WTC11 (cell line): ENCODE results near the gene PRPF40A. TPM values are rescaled to one million over a fixed set of nuclear protein-coding genes. Genes with fewer than 3 reads are reported as not detected.

Source experiments
- ATAC-seq: fragments of 200-7000 bp; cut with Tn5 transposase; 2 replicates; pipeline ENCODE4 v1.10.0; 2021; ENCODE audit warnings: mild to moderate bottlenecking, moderate library complexity
- CTCF ChIA-PET: fragments of 300-600 bp; sonication (Branson Sonifier 250); formaldehyde crosslinking; loops from one replicate; lab custom pipeline; 2021; ENCODE audit warnings: antibody characterized with exemption; lab: Charles Lee
- POLR2A ChIA-PET: fragments of 350-600 bp; sonication (Branson Sonifier 250); formaldehyde crosslinking; loops from one replicate; lab custom pipeline; 2021; ENCODE audit warnings: antibody characterized with exemption; lab: Charles Lee
- DNase-seq: peaks from one replicate; pipeline ENCODE4 v3.0.0; 2021; ENCODE audit warnings: low spot score
- H3K27ac Mint-ChIP-seq: 2 replicates; pipeline ENCODE4 v1.8.0; 2021; ENCODE audit warnings: mixed read lengths
- H3K27me3 Mint-ChIP-seq: 2 replicates; pipeline ENCODE4 v1.8.0; 2021; ENCODE audit warnings: low read depth, mild to moderate bottlenecking, moderate library complexity, mixed read lengths
- H3K36me3 Mint-ChIP-seq: 2 replicates; pipeline ENCODE4 v1.8.0; 2021; ENCODE audit warnings: mixed read lengths
- H3K4me1 Mint-ChIP-seq: 2 replicates; pipeline ENCODE4 v1.8.0; 2022; ENCODE audit warnings: mixed read lengths
- H3K4me3 Mint-ChIP-seq: 2 replicates; pipeline ENCODE4 v1.8.0; 2021; ENCODE audit warnings: mild to moderate bottlenecking, moderate library complexity, mixed read lengths
- H3K9me3 Mint-ChIP-seq: 2 replicates; pipeline ENCODE4 v1.8.0; 2021; ENCODE audit warnings: mixed read lengths
- FOXJ3 ChIP-seq: sonication (generic); formaldehyde crosslinking; IDR thresholded peaks from 2 replicates; pipeline ENCODE4 v1.9.0; 2021; ENCODE audit warnings: missing genetic modification reagents, mild to moderate bottlenecking, borderline replicate concordance
- FOXK1 ChIP-seq: sonication (generic); formaldehyde crosslinking; IDR thresholded peaks from 2 replicates; pipeline ENCODE4 v1.8.0; 2022; ENCODE audit warnings: mild to moderate bottlenecking, moderate library complexity, missing genetic modification reagents
- GRHL2 ChIP-seq: fragments of 250-450 bp; sonication (Bioruptor Pico); IDR thresholded peaks from 2 replicates; pipeline ENCODE4 v1.8.0; 2022; ENCODE audit warnings: mild to moderate bottlenecking, moderate library complexity; ENCODE audit not compliant: insufficient replicate concordance, severe bottlenecking
- NR1H2 ChIP-seq: sonication (generic); formaldehyde crosslinking; IDR thresholded peaks from 2 replicates; pipeline ENCODE4 v1.9.0; 2021; ENCODE audit warnings: mild to moderate bottlenecking, moderate library complexity, missing genetic modification reagents
- TEAD4 ChIP-seq: sonication (generic); formaldehyde crosslinking; IDR thresholded peaks from 2 replicates; pipeline ENCODE4 v1.8.0; 2022; ENCODE audit warnings: mild to moderate bottlenecking, missing genetic modification reagents
- ZBTB21 ChIP-seq: sonication (generic); formaldehyde crosslinking; IDR thresholded peaks from 2 replicates; pipeline ENCODE4 v1.8.1; 2023; ENCODE audit warnings: mild to moderate bottlenecking, missing genetic modification reagents, borderline replicate concordance
- ZNF416 ChIP-seq: fragments of 250-450 bp; sonication (Bioruptor Pico); IDR thresholded peaks from 2 replicates; pipeline ENCODE4 v1.9.0; 2021; ENCODE audit warnings: mild to moderate bottlenecking, inconsistent platforms
- ZNF423 ChIP-seq: fragments of 250-450 bp; sonication (Bioruptor Pico); IDR thresholded peaks from 2 replicates; pipeline ENCODE4 v2.1.2; 2022; ENCODE audit warnings: mild to moderate bottlenecking, moderate library complexity
- total RNA-seq: library from RNA; stranded (reverse); gene quantifications from 3 replicates; pipeline ENCODE4 v1.2.3, GENCODE V29; 2021
- TF ChIP-seq, protein P1 (sequence below): sonication (generic); formaldehyde crosslinking; IDR thresholded peaks from 2 replicates; pipeline ENCODE4 v1.8.1; 2022; ENCODE audit warnings: low read depth, mild to moderate bottlenecking, moderate library complexity, missing genetic modification reagents, borderline replicate concordance
- TF ChIP-seq, protein P2 (sequence below): fragments of 250-450 bp; sonication (Bioruptor Pico); IDR thresholded peaks from 2 replicates; pipeline ENCODE4 v1.8.0; 2021; ENCODE audit warnings: mild to moderate bottlenecking
- TF ChIP-seq, protein P3 (sequence below): sonication (generic); formaldehyde crosslinking; IDR thresholded peaks from 2 replicates; pipeline ENCODE4 v1.8.0; 2023; ENCODE audit warnings: missing genetic modification reagents
- TF ChIP-seq, protein P4 (sequence below): sonication (generic); formaldehyde crosslinking; conservative IDR thresholded peaks from 2 replicates; pipeline ENCODE4 v1.8.1; 2023; ENCODE audit warnings: mild to moderate bottlenecking, low read depth, missing genetic modification reagents, moderate library complexity
- TF ChIP-seq, protein P5 (sequence below): sonication (generic); formaldehyde crosslinking; IDR thresholded peaks from 2 replicates; pipeline ENCODE4 v1.8.0; 2022; ENCODE audit warnings: mild to moderate bottlenecking, missing genetic modification reagents
- TF ChIP-seq, protein P6 (sequence below): sonication (generic); formaldehyde crosslinking; IDR thresholded peaks from 2 replicates; pipeline ENCODE4 v1.8.1; 2023; ENCODE audit warnings: mild to moderate bottlenecking, missing genetic modification reagents
- TF ChIP-seq, protein P7 (sequence below): fragments of 250-450 bp; sonication (Bioruptor Pico); IDR thresholded peaks from 2 replicates; pipeline ENCODE4 v1.9.0; 2021; ENCODE audit warnings: mild to moderate bottlenecking
- TF ChIP-seq, protein P8 (sequence below): sonication (generic); formaldehyde crosslinking; IDR thresholded peaks from 2 replicates; pipeline ENCODE4 v1.8.0; 2023; ENCODE audit warnings: mild to moderate bottlenecking, missing genetic modification reagents

PRPF40A gene
- total RNA-seq, 1 experiment from 2014 or later = 189 TPM

DNA sequence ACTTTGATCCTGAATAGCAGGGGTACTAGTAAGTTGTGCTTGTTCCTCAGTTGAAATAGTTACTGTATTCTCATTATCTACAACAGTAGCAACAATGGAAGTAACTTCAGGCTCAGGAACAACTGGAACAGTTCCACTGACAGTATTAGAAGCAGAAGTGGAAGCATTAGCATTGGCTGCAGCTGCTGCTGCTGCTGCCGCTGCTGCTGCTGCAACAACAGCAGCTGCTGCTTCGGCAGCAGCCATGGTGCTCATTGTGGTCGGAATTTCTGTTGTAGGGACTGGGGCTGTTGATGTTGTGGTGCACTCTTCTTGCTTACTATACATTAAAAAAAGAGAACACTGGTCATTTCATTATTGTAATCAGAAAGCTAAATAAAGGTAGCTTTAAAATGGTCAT is 40.8 kb downstream of the PRPF40A start:
- Mint-ChIP-seq H3K4me3 (no peak overlapping the region), H3K36me3 (peaks cover 79% of the 10 kb centered on the region)
- POLR2A ChIA-PET = no interaction called here
- TF ChIP-seq ZBTB21 (CRISPR knock-in tag) (no peak), ZNF423 (no peak), FOXJ3 (CRISPR knock-in tag) (no peak), TEAD4 (CRISPR knock-in tag) (no peak)
- TF ChIP-seq, protein P1, sequence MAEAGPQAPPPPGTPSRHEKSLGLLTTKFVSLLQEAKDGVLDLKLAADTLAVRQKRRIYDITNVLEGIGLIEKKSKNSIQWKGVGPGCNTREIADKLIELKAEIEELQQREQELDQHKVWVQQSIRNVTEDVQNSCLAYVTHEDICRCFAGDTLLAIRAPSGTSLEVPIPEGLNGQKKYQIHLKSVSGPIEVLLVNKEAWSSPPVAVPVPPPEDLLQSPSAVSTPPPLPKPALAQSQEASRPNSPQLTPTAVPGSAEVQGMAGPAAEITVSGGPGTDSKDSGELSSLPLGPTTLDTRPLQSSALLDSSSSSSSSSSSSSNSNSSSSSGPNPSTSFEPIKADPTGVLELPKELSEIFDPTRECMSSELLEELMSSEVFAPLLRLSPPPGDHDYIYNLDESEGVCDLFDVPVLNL (CRISPR knock-in tag) = no peak
- TF ChIP-seq, protein P2, sequence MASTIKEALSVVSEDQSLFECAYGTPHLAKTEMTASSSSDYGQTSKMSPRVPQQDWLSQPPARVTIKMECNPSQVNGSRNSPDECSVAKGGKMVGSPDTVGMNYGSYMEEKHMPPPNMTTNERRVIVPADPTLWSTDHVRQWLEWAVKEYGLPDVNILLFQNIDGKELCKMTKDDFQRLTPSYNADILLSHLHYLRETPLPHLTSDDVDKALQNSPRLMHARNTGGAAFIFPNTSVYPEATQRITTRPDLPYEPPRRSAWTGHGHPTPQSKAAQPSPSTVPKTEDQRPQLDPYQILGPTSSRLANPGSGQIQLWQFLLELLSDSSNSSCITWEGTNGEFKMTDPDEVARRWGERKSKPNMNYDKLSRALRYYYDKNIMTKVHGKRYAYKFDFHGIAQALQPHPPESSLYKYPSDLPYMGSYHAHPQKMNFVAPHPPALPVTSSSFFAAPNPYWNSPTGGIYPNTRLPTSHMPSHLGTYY (CRISPR knock-in tag) = no peak
- TF ChIP-seq, protein P3, sequence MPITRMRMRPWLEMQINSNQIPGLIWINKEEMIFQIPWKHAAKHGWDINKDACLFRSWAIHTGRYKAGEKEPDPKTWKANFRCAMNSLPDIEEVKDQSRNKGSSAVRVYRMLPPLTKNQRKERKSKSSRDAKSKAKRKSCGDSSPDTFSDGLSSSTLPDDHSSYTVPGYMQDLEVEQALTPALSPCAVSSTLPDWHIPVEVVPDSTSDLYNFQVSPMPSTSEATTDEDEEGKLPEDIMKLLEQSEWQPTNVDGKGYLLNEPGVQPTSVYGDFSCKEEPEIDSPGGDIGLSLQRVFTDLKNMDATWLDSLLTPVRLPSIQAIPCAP = no peak
- TF ChIP-seq, protein P4, sequence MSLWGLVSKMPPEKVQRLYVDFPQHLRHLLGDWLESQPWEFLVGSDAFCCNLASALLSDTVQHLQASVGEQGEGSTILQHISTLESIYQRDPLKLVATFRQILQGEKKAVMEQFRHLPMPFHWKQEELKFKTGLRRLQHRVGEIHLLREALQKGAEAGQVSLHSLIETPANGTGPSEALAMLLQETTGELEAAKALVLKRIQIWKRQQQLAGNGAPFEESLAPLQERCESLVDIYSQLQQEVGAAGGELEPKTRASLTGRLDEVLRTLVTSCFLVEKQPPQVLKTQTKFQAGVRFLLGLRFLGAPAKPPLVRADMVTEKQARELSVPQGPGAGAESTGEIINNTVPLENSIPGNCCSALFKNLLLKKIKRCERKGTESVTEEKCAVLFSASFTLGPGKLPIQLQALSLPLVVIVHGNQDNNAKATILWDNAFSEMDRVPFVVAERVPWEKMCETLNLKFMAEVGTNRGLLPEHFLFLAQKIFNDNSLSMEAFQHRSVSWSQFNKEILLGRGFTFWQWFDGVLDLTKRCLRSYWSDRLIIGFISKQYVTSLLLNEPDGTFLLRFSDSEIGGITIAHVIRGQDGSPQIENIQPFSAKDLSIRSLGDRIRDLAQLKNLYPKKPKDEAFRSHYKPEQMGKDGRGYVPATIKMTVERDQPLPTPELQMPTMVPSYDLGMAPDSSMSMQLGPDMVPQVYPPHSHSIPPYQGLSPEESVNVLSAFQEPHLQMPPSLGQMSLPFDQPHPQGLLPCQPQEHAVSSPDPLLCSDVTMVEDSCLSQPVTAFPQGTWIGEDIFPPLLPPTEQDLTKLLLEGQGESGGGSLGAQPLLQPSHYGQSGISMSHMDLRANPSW (CRISPR knock-in tag) = no peak
- TF ChIP-seq, all 79 proteins: peak for 0
- no peaks in the 10 kb centered on the region for H3K27me3 Mint-ChIP-seq
- no peak for DNase-seq
- CTCF ChIA-PET = no interaction called here
- H3K9me3 Mint-ChIP-seq = no peaks in the 10 kb centered on the region
- no peak for ATAC-seq
- H3K27ac Mint-ChIP-seq = no peak overlapping the region
- H3K4me1 Mint-ChIP-seq = no peaks in the 10 kb centered on the region

DNA sequence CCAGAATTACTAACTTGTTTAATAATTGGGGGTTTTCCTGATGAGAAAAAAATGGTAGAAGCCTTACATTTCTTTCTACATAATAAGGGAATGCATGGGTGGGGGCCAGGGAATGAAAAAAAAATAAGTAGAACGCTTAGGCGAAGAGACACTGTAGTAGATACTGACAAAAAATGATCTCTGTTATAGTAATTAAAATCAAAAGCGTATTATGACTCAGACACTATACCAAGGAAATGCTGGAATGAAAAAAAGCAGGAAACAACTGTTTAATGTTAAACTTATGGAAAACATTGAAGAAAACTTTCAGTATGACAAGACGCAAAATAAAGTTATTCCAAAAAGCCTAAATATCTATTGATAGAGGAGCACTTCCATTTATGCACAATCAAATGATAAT is 42.9 kb downstream of the PRPF40A start:
- H3K4me3 Mint-ChIP-seq = no peak overlapping the region
- POLR2A ChIA-PET = no interaction called here
- no peak overlapping the region for H3K27ac Mint-ChIP-seq
- CTCF ChIA-PET = no interaction called here
- H3K9me3 Mint-ChIP-seq = no peaks in the 10 kb centered on the region
- no peaks in the 10 kb centered on the region for H3K4me1 Mint-ChIP-seq
- TF ChIP-seq, protein P5, sequence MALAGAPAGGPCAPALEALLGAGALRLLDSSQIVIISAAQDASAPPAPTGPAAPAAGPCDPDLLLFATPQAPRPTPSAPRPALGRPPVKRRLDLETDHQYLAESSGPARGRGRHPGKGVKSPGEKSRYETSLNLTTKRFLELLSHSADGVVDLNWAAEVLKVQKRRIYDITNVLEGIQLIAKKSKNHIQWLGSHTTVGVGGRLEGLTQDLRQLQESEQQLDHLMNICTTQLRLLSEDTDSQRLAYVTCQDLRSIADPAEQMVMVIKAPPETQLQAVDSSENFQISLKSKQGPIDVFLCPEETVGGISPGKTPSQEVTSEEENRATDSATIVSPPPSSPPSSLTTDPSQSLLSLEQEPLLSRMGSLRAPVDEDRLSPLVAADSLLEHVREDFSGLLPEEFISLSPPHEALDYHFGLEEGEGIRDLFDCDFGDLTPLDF (CRISPR knock-in tag) = no peak
- TF ChIP-seq NR1H2 (CRISPR knock-in tag) (no peak), ZNF416 (no peak), FOXK1 (CRISPR knock-in tag) (no peak), GRHL2 (CRISPR knock-in tag) (no peak)
- TF ChIP-seq, protein P6, sequence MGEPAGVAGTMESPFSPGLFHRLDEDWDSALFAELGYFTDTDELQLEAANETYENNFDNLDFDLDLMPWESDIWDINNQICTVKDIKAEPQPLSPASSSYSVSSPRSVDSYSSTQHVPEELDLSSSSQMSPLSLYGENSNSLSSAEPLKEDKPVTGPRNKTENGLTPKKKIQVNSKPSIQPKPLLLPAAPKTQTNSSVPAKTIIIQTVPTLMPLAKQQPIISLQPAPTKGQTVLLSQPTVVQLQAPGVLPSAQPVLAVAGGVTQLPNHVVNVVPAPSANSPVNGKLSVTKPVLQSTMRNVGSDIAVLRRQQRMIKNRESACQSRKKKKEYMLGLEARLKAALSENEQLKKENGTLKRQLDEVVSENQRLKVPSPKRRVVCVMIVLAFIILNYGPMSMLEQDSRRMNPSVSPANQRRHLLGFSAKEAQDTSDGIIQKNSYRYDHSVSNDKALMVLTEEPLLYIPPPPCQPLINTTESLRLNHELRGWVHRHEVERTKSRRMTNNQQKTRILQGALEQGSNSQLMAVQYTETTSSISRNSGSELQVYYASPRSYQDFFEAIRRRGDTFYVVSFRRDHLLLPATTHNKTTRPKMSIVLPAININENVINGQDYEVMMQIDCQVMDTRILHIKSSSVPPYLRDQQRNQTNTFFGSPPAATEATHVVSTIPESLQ (CRISPR knock-in tag) = no peak
- TF ChIP-seq, protein P7, sequence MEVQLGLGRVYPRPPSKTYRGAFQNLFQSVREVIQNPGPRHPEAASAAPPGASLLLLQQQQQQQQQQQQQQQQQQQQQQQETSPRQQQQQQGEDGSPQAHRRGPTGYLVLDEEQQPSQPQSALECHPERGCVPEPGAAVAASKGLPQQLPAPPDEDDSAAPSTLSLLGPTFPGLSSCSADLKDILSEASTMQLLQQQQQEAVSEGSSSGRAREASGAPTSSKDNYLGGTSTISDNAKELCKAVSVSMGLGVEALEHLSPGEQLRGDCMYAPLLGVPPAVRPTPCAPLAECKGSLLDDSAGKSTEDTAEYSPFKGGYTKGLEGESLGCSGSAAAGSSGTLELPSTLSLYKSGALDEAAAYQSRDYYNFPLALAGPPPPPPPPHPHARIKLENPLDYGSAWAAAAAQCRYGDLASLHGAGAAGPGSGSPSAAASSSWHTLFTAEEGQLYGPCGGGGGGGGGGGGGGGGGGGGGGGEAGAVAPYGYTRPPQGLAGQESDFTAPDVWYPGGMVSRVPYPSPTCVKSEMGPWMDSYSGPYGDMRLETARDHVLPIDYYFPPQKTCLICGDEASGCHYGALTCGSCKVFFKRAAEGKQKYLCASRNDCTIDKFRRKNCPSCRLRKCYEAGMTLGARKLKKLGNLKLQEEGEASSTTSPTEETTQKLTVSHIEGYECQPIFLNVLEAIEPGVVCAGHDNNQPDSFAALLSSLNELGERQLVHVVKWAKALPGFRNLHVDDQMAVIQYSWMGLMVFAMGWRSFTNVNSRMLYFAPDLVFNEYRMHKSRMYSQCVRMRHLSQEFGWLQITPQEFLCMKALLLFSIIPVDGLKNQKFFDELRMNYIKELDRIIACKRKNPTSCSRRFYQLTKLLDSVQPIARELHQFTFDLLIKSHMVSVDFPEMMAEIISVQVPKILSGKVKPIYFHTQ (CRISPR knock-in tag) = no peak
- TF ChIP-seq, protein P8, sequence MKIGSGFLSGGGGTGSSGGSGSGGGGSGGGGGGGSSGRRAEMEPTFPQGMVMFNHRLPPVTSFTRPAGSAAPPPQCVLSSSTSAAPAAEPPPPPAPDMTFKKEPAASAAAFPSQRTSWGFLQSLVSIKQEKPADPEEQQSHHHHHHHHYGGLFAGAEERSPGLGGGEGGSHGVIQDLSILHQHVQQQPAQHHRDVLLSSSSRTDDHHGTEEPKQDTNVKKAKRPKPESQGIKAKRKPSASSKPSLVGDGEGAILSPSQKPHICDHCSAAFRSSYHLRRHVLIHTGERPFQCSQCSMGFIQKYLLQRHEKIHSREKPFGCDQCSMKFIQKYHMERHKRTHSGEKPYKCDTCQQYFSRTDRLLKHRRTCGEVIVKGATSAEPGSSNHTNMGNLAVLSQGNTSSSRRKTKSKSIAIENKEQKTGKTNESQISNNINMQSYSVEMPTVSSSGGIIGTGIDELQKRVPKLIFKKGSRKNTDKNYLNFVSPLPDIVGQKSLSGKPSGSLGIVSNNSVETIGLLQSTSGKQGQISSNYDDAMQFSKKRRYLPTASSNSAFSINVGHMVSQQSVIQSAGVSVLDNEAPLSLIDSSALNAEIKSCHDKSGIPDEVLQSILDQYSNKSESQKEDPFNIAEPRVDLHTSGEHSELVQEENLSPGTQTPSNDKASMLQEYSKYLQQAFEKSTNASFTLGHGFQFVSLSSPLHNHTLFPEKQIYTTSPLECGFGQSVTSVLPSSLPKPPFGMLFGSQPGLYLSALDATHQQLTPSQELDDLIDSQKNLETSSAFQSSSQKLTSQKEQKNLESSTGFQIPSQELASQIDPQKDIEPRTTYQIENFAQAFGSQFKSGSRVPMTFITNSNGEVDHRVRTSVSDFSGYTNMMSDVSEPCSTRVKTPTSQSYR = no peak
- no peak for ATAC-seq
- peaks cover 75% of the 10 kb centered on the region for H3K36me3 Mint-ChIP-seq
- H3K27me3 Mint-ChIP-seq = no peaks in the 10 kb centered on the region
- no peak for DNase-seq
